DND-41 (cell line): ENCODE results near the gene ZNF668.

Experiments used
- ATAC-seq: fragments of 200-7000 bp; cut with Tn5 transposase; 3 replicates; pipeline ENCODE4 v1.9.1; 2021; ENCODE audit warnings: low read depth; ENCODE audit not compliant: insufficient read depth
- DNase-seq: peaks from one replicate; pipeline ENCODE4 v3.0.0-alpha.2; 2020
- H2AFZ ChIP-seq: 2 replicates; pipeline ENCODE4 v1.6.0; 2012; ENCODE audit warnings: low read depth, low read length
- H3K27ac ChIP-seq: 2 replicates; pipeline ENCODE4 v1.5.1; 2012; ENCODE audit warnings: low read length, inconsistent platforms
- H3K27me3 ChIP-seq: fragments of 200-600 bp; sonication (generic); 2 replicates; pipeline ENCODE4 v1.6.0; 2012; ENCODE audit warnings: low read length, mild to moderate bottlenecking, inconsistent platforms; ENCODE audit not compliant: insufficient read depth, poor library complexity
- H3K36me3 ChIP-seq: 2 replicates; pipeline ENCODE4 v1.5.1; 2012; ENCODE audit warnings: low read length, inconsistent platforms; ENCODE audit not compliant: insufficient read depth
- H3K4me1 ChIP-seq: 2 replicates; pipeline ENCODE4 v1.5.1; 2012; ENCODE audit warnings: mild to moderate bottlenecking, low read length; ENCODE audit not compliant: insufficient read depth
- H3K4me2 ChIP-seq: 2 replicates; pipeline ENCODE4 v1.6.0; 2012; ENCODE audit warnings: mild to moderate bottlenecking, moderate library complexity, low read length, inconsistent platforms; ENCODE audit not compliant: insufficient read depth
- H3K4me3 ChIP-seq, 2 experiments: fragments of 200-600 bp in 1 of 2; shearing (Covaris generic) in 1 of 2; 2 replicates each; pipeline ENCODE4 v1.5.1; 2012 to 2016; ENCODE audit warnings: inconsistent platforms in 2 of 2, low read length in 2 of 2, mild to moderate bottlenecking in 2 of 2, low read depth in 1 of 2, moderate library complexity in 1 of 2
- H3K79me2 ChIP-seq: 2 replicates; pipeline ENCODE4 v1.6.0; 2012; ENCODE audit warnings: low read length, inconsistent platforms; ENCODE audit not compliant: insufficient read depth
- H3K9ac ChIP-seq: 2 replicates; pipeline ENCODE4 v1.6.0; 2012; ENCODE audit warnings: low read depth, mild to moderate bottlenecking, inconsistent platforms, low read length, moderate library complexity
- H3K9me3 ChIP-seq: 2 replicates; pipeline ENCODE4 v1.5.1; 2012; ENCODE audit warnings: low read length, moderate library complexity, mild to moderate bottlenecking, inconsistent platforms; ENCODE audit not compliant: insufficient read depth, severe bottlenecking
- H4K20me1 ChIP-seq: 2 replicates; pipeline ENCODE4 v1.6.0; 2012; ENCODE audit warnings: low read length; ENCODE audit not compliant: insufficient read depth
- CTCF ChIP-seq: IDR thresholded peaks from 2 replicates; pipeline ENCODE4 v1.5.1; 2012; ENCODE audit warnings: borderline replicate concordance, low read length, moderate library complexity, mild to moderate bottlenecking; ENCODE audit not compliant: poor library complexity, severe bottlenecking; ENCODE audit errors: extremely low read depth
- EZH2 ChIP-seq: IDR thresholded peaks from 3 replicates; pipeline ENCODE4 v1.6.1; 2012; ENCODE audit warnings: borderline replicate concordance, low read depth, mild to moderate bottlenecking, moderate library complexity, low read length, inconsistent platforms; ENCODE audit not compliant: severe bottlenecking

The ZNF668 gene

GRCh38 chr16:31089199-31089598, 15.2 kb upstream of the ZNF668 start:
- Histone ChIP-seq H3K79me2 (peaks cover 34% of the 10 kb centered on the region), H3K4me3 (no peak overlapping the region), H3K9ac (no peak overlapping the region), H3K27ac (no peak overlapping the region), H2AFZ (no peak overlapping the region), H3K9me3 (no peaks in the 10 kb centered on the region), H4K20me1 (peaks cover 27% of the 10 kb centered on the region; the same call in 1 of the 2 replicates), H3K4me1 (peaks cover 20% of the 10 kb centered on the region), H3K27me3 (no peaks in the 10 kb centered on the region), H3K36me3 (peaks cover 68% of the 10 kb centered on the region), H3K4me2 (no peak overlapping the region)
- ATAC-seq (no peak), DNase-seq (no peak)
- TF ChIP-seq CTCF (no peak), EZH2 (no peak)

DNA sequence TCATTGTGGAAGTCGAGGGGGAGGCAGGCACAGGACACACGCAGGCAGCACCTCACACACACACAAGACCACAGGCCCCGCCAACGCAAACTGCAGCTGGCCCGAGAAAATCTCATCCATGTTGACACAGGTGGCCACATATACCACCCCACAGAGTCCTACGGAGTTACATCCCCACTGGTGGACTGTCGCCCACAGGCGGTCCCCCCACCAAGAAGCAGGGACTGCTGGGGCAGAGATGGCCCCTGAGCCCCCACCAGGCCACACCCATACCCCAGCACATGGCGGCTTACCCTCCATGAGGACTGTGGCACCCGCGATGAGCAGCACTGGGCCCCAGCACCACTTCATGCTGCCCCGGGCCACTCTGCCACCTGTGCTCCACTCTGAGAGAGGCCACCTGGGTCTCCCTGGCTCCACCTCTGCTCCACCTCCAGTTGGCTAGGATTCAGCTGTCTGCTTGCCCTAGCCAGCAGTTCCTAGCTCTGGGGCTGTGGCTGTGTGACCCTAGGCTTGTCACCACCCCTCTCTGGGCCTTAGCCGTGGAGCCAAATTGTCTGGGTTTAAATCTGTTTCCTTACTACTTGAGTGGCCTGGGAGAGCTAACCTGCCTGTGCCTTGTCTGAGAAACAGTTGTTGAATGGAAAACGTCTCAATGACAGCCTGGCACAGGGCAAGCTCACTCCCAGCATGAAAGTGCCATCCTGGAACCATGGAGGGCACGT, 14.6 kb upstream of the ZNF668 start, which contains the start of gene PRSS53:
Gene PRSS53 (minus strand): TSS at position 485 of the 725 bp plus-strand sequence. CDS start 134 bp downstream, at position 351.
- H3K4me1 ChIP-seq: peaks cover 14% of the 10 kb centered on the region
- TF ChIP-seq EZH2 (no peak), CTCF (no peak)
- H2AFZ ChIP-seq: no peak within 1 kb of the TSS
- H3K4me3 ChIP-seq: no peak within 1 kb of the TSS
- ATAC-seq: no peak
- H3K9ac ChIP-seq: no peak within 1 kb of the TSS
- H3K27ac ChIP-seq: no peak within 1 kb of the TSS
- H3K36me3 ChIP-seq: peaks cover 73% of the 10 kb centered on the region
- H3K9me3 ChIP-seq: no peaks in the 10 kb centered on the region
- peaks cover 29% of the 10 kb centered on the region for H3K79me2 ChIP-seq
- no peak for DNase-seq
- H3K4me2 ChIP-seq: no peak within 1 kb of the TSS
- H3K27me3 ChIP-seq: no peaks in the 10 kb centered on the region
- H4K20me1 ChIP-seq: peaks cover 27% of the 10 kb centered on the region; the same call in 1 of the 2 replicates

- Histone ChIP-seq H4K20me1 (peaks cover 27% of the 10 kb centered on the region; the same call in 1 of the 2 replicates), H3K36me3 (peaks cover 78% of the 10 kb centered on the region), H3K27me3 (no peaks in the 10 kb centered on the region), H3K4me1 (peaks cover 7% of the 10 kb centered on the region), H3K4me2 (no peak overlapping the region), H2AFZ (no peak overlapping the region), H3K9ac (no peak overlapping the region), H3K27ac (no peak overlapping the region), H3K79me2 (peaks cover 24% of the 10 kb centered on the region), H3K9me3 (no peaks in the 10 kb centered on the region), H3K4me3 (no peak overlapping the region)
- TF ChIP-seq EZH2 (no peak), CTCF (no peak)
- no peak for ATAC-seq
- no peak for DNase-seq
These were observed 13.9 kb upstream of the ZNF668 start for GRCh38 chr16:31087971-31088370.
